NCI-H2107 treated with DMSO at 0.1 percent for 48 hours (cell line): ENCODE measurements around the gene PHLPP1.
A peak's percentile ranks its signal among the peaks of the same experiment; 100 is the strongest.
"Not testable (repeated sequence)": the region's sequence is repeated elsewhere in the genome, so short reads cannot be mapped to it uniquely, and the experiment has no call there.

Source experiments
- DNase-seq: peaks from one replicate; lab custom pipeline; 2025; ENCODE audit not compliant: unreplicated experiment; lab: John Stamatoyannopoulos, UW

PHLPP1 gene

DNA sequence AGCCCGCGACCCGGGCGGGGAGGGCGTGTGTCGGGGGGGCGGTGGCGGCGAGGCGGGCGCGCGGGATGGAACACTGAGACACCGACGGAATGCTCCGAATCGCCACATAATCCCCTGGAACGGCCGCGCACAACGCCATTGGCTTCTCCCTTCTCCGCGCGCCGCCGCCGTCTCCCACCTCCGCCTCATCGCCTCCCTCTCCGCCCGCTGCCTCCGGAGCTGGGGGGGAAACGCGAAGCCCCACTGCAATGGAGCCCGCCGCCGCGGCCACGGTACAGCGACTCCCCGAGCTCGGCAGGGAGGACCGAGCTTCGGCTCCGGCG is at the start of gene PHLPP1:
PHLPP1 (plus strand) TSS at position 106 of the 323 bp plus-strand sequence; CDS start at position 249, 143 bp downstream.
- DNase-seq = no peak

DNA sequence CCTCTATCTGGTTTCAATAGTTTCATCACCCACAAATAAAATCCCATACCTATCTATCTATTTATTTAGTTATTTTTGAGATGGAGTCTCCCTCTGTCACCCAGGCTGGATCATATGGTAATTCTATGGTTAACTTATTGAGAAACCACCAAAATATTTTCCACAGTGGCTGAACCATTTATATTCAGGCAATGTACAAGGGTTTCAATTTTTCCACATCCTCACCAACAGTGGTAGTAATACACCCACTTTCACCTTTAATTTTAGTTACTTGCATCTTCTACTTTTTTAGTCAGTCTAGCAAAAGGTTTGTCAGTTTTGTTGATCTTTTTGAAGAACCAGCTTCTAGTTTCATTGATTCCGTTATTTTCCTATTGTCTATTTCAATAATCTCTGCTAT is 46.1 kb upstream of the PHLPP1 start:
- DNase-seq = no peak

GRCh38 chr18:62670573-62670972 is 44.8 kb upstream of the PHLPP1 start:
- DNase-seq = no peak

DNA sequence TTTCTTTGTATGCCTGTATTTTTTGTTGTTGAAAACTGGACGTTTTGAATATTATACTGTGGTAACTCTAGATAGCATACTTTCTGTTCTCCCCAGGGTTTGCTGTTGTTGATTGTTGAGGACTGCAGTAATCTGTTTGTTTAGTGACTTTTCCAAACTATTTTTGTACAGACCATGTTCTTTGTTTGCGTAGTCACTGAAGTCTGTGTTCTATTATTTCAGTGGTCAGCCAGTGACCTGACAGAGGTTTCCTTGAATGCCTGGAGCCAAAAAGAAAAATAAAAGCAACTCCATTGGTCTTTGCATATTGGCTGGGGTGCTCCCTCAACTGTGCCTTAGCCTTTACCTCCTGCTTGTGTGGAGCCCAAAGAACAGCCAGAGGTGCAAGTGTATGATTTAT is 42.7 kb upstream of the PHLPP1 start:
- no peak for DNase-seq

DNA sequence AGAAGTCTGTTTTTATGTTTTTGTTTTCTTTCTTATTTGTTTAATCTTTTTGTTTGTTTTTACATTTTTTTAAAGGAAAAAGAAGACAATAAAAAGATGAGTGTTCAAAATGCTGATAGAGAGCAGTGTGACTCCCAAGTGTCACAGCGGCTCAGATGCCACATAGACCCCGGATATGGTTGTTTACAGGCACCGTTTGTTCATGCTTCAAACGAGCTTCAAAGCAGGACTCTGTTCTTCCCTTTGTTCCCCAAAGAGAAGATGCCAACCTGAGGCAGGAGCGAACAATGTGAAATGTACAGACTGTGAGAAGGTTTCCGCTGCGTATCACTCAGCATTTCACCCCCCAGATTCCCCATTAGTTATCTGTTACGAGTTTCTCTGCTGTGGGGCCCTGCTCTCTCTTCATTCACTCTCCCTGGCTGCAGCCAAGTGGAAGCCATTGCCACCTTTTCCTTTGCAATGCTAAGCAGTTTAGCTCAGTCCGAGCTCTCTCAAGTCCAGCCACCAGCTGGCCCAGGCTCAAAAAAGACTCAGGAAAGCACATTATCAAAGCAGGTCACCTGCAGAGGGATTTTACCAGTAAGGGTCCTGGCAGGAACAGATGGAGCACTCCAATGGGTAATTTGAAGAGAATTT is 36.4 kb upstream of the PHLPP1 start:
- no peak for DNase-seq

GRCh38 chr18:62682371-62682770 is 33.0 kb upstream of the PHLPP1 start:
- DNase-seq = peak; percentile 95

DNA sequence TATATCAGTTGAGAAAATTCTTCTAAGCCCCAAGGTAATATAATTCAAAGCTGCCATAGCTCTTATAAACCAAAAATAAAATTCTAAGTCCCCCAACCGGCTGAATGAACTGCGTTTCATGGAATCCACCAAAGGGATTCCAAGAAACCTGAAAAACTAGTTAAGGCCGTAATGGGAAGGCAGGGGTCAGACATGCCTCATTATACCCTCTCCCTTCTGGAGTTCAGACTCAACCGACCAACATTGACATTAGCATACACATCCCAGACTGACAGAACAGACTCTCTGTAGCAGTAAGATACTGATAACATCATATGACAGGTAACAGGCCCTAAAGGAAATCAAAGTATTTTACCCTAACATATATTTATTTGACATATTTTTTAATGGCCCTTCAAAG is 31.4 kb upstream of the PHLPP1 start:
- DNase-seq = no peak

DNA sequence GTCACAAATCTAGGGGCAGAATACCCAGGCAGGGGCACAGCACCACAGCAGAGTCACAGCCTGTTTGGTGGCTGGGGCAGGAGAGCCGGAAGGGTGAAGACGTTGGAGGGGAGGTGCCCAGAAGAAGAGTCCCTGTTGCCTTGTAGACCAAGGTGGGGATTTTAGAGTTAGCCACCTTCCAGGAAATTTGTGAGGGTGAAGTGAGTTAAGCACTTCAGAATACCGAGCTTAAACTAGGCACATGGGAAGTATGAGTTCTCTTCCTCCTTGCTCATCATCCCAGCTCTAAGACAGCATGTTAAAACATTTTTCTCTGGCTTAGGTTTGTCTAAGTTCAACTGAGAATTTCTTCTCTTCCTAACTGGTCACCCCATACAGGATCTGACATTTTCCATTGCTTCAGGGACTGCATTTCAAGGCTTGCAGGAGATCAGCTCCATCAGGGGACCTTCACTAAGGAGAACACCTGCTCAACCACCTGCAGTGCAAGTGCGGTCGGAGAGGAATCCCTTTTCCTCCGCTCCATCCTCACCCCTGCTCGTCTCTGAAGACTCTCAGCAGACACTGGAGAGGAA is 26.5 kb upstream of the PHLPP1 start:
- DNase-seq = no peak

GRCh38 chr18:62690236-62690815 is 25.0 kb upstream of the PHLPP1 start:
- DNase-seq = no peak

DNA sequence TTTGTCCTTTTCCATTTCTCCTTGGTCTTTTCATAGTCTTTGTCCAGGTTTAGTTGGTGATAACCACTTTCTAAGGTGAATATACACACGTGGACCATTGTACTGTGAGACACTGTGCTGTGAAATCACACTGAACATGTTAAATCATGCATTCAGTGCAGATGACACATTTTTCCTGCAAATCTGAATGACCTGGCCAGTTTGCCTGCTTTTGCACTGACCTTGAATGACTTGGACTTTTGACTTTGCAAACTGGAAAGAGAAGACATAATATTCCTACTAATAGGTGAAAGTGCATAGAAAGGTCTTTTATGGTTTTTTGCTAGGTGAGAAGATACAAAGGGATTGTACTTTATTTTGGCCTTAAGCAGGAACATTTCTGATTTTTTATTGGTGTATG is 21.7 kb upstream of the PHLPP1 start:
- no peak for DNase-seq

DNA sequence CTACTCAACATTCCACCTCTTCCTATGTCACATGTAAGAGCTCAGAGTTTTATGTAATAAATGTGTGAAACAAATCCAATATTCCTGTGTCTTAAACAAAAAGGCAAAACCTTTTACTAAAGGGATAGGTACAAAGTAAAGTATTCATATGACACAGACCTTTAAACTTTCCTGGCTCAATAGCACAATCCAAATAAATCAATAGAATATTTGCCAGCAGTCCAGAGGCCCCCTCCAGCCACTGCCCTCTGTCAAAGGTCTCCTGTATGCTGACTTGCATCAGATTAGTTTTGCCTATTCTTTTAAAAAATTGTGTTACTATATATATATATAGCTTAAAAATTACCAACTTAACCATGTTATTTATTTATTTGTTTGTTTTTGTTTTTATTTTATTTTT is 17.7 kb upstream of the PHLPP1 start:
- no peak for DNase-seq

GRCh38 chr18:62702259-62702658 is 13.1 kb upstream of the PHLPP1 start:
- no peak for DNase-seq

DNA sequence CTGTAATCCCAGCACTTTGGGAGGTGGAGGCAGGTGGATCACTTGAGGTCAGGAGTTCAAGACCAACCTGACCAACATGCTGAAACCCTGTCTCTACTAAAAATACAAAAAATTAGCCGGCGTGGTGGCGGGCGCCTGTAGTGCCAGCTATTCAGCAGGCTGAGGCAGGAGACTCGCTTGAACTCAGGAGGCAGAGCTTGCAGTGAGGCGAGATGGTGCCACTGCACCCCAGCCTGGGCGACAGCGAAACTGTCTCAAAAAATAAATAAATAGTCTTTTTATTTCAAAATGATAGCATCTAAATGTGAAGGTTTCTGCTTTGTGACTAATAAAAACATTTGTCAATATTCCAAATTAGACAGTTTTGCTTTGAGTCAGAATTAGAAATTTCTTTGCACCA is 8.5 kb upstream of the PHLPP1 start:
- not testable (repeated sequence) for DNase-seq

- DNase-seq = not testable (repeated sequence)
These were observed 5.4 kb upstream of the PHLPP1 start for GRCh38 chr18:62709908-62710307.

DNA sequence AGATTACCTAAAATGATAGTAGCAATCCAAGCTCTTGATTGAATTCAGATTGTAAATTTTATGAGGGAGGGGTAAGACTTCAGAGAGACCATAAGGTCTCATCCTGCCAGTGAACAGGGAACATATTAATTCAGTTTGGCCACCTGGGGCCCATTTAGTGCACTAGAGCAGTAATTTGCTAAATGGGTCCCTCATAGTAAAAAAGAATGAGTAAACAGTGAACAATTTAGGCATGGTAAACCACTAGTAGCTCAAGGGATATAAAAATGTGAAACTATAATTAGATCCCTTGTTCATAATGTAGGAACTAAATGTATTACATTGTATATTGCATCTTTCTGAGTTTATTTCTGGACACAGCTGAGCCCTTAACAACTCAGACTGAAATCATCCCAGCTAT is 4.9 kb upstream of the PHLPP1 start:
- peak; percentile 83 for DNase-seq

- no peak for DNase-seq
These were observed 3.6 kb upstream of the PHLPP1 start for GRCh38 chr18:62711781-62712180.

GRCh38 chr18:62713651-62714247 is 1.6 kb upstream of the PHLPP1 start:
- no peak for DNase-seq

GRCh38 chr18:62714671-62715435 is 488 bp upstream of the PHLPP1 start:
- DNase-seq = peak; percentile 100

GRCh38 chr18:62715759-62716615 is 646 bp downstream of the PHLPP1 start:
- DNase-seq = no peak

DNA sequence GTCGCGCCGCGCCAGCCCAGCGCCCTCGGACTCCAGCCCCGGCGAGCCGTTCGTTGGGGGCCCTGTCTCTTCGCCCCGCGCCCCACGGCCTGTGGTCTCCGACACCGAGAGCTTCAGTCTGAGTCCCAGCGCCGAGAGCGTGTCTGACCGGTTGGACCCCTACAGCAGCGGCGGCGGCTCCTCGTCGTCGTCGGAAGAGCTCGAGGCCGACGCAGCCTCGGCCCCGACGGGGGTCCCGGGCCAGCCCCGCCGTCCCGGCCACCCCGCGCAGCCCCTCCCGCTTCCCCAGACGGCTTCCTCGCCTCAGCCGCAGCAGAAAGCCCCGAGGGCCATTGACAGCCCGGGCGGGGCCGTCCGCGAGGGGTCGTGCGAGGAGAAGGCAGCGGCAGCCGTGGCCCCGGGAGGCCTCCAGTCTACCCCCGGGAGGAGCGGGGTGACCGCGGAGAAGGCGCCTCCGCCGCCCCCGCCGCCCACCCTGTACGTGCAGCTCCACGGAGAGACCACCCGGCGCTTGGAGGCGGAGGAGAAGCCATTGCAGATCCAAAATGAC is 1.4 kb downstream of the PHLPP1 start:
- peak; percentile 64 for DNase-seq
